Measurements from ENCODE around the gene PCNT.

Gene PCNT, protein sequence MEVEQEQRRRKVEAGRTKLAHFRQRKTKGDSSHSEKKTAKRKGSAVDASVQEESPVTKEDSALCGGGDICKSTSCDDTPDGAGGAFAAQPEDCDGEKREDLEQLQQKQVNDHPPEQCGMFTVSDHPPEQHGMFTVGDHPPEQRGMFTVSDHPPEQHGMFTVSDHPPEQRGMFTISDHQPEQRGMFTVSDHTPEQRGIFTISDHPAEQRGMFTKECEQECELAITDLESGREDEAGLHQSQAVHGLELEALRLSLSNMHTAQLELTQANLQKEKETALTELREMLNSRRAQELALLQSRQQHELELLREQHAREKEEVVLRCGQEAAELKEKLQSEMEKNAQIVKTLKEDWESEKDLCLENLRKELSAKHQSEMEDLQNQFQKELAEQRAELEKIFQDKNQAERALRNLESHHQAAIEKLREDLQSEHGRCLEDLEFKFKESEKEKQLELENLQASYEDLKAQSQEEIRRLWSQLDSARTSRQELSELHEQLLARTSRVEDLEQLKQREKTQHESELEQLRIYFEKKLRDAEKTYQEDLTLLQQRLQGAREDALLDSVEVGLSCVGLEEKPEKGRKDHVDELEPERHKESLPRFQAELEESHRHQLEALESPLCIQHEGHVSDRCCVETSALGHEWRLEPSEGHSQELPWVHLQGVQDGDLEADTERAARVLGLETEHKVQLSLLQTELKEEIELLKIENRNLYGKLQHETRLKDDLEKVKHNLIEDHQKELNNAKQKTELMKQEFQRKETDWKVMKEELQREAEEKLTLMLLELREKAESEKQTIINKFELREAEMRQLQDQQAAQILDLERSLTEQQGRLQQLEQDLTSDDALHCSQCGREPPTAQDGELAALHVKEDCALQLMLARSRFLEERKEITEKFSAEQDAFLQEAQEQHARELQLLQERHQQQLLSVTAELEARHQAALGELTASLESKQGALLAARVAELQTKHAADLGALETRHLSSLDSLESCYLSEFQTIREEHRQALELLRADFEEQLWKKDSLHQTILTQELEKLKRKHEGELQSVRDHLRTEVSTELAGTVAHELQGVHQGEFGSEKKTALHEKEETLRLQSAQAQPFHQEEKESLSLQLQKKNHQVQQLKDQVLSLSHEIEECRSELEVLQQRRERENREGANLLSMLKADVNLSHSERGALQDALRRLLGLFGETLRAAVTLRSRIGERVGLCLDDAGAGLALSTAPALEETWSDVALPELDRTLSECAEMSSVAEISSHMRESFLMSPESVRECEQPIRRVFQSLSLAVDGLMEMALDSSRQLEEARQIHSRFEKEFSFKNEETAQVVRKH (N-terminal part only)

DNA sequence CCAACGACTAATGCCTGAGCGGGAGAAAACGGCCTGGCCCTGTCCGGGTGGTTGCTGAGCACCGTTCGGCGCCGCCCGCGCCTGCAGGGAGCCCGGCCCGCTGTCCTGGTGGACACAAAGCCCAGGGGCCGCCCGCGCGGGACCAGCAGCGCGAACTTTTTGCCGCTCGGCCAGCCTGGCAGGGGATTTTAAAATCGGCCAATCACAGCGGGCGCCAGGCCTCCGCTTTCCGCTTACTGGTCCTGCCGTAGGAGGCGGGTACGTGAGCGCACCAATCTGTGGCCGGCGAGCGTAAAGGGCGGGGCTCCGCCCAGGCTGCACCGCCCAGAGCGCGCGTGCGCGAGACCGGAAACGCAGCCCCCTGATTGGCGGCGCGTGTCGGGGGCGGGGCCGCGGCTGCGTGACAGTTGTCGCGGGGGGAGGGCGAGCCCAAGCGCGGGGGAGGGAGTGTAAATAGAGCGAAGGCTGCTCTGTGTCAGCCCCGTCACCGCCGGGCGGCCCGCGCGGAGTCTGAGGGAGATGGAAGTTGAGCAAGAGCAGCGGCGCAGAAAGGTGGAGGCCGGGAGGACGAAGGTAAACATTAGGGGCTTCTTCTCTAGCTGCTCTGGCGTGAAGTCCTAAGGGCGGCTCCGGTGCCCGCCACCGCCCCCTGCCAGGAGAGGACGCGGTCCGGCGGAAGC lies at the start of gene PCNT, which contains the start of gene C21orf58:
Gene PCNT (plus strand): TSS at position 447 of the 680 bp plus-strand sequence. CDS start 73 bp downstream, at position 520.
Gene C21orf58 (minus strand): TSS at position 161 of the 680 bp plus-strand sequence. CDS start 1,132 bp downstream, outside the sequence.
- peak within 1 kb of the TSS; percentile 96 for H3K4me3 ChIP-seq (ENCODE audit: low read depth, low read length)
- DNase-seq (ENCODE audit: low read depth) = peak; percentile 93

- H3K4me3 ChIP-seq (ENCODE audit: low read depth, low read length) = no peak overlapping the region
- DNase-seq (ENCODE audit: low read depth) = no peak
Measured at GRCh38 chr21:46274797-46275390, 49.1 kb upstream of the PCNT start.

DNA sequence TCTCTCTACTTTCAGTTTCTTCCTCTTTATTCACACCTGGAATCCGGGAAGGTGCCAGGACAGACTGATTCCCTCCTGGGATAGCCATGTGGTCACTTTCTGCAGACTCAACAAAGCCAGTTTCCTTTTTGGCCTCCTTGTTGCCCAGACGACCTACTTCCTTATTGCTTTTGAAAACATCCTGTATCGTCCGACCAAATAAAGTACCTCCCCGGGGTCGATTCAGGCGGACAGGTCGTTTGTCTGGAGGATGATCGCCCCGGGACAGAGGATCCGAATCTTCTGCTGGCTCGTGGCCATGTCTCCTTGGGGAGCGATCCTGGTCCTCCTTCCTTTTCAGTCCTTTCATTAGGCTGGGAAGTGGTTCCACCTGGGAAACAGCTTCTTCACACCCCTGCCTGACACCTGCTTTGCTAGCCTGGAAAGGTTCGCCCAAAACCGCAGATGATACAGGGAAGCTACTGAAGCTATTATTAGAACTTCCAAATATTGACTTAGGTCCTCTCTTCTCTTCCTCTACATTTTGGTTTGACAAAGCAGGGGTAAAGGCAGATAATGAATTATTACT lies 39.8 kb upstream of the PCNT start:
- H3K4me3 ChIP-seq (ENCODE audit: low read depth, low read length) = no peak overlapping the region
- DNase-seq (ENCODE audit: low read depth) = no peak

DNA sequence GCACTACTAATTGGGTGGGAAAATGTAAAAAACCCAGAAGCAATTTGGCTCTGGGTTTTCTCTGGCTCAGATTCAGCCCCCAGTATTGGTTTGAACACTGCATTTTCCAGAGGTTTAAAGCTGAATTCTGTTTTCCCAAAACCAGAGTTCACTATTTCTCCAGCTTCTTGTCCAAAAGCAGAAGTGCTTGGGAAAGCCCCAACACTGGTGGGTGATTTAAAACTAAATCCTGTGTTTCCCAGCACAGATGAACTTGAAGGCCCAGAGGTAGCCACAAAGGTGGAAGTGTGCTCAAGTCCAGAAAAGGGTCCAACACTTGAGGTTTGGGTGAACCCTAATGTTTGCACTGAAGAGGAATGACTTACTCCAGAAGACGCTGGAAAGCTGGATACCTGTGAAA lies 39.2 kb upstream of the PCNT start:
- H3K4me3 ChIP-seq (ENCODE audit: low read depth, low read length) = peak overlapping the region; percentile 67
- DNase-seq (ENCODE audit: low read depth) = no peak

- no peak for DNase-seq (ENCODE audit: low read depth)
- H3K4me3 ChIP-seq (ENCODE audit: low read depth, low read length) = peak within 1 kb of the TSS; percentile 67
Measured at GRCh38 chr21:46285206-46285661, 38.7 kb upstream of the PCNT start, which contains the start of gene MCM3AP. Gene MCM3AP, minus strand, starts transcription at chr21:46285611. Its CDS starts 325 bp downstream, at chr21:46285286.

GRCh38 chr21:46285761-46286647 lies 38.0 kb upstream of the PCNT start, which contains the start of gene YBEY:
Gene YBEY, plus strand, starts transcription at chr21:46286342. Its CDS starts 572 bp downstream, at chr21:46286914.
- DNase-seq (ENCODE audit: low read depth) = peak; percentile 78
- H3K4me3 ChIP-seq (ENCODE audit: low read depth, low read length) = peak within 1 kb of the TSS; percentile 67

GRCh38 chr21:46286648-46287002 lies 37.3 kb upstream of the PCNT start:
- DNase-seq (ENCODE audit: low read depth) = no peak
- peak overlapping the region; percentile 67 for H3K4me3 ChIP-seq (ENCODE audit: low read depth, low read length)

DNA sequence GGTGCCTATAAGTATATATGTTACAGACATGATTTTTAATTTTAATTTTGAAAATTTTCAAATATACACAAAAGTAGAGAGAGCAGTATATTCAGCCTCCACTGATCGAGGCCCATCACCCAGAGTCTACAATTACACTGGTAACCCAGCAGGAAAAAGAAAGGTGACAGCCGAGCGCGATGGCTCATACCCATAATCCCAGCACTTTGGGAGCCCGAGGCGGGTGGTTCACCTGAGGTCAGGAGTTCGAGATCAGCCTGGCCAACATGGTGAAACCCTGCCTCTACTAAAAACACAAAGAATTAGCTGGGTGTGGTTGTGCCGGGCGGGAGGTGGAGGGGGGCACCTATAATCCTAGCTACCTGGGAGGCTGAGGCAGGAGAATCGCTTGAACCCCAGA lies 36.4 kb upstream of the PCNT start:
- H3K4me3 ChIP-seq (ENCODE audit: low read depth, low read length) = peak overlapping the region; percentile 67
- no peak for DNase-seq (ENCODE audit: low read depth)

DNA sequence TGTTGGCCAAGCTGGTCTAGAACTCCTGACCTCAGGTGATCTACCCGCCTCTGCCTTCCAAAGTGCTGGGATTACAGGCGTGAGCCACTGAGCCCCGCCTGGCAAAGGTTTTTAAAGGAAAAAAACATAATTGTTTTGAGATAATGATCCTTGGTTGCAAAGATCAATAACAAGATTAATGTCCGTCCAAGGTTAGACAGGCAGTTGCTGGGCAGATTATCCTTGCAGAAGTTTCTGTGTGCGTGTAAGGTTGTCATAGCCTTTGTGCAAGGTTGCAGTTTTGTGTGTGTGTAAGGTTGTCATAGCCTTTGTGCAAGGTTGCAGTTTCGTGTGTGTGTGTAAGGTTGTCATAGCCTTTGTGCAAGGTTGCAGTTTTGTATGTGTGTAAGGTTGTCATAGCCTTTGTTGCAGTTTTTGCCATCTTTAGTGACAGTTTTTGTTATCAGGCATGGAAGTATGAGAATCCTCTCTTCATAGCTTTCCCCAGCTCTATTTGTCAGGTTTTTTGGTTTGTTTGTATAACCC lies 34.2 kb upstream of the PCNT start:
- no peak for DNase-seq (ENCODE audit: low read depth)
- H3K4me3 ChIP-seq (ENCODE audit: low read depth, low read length) = no peak overlapping the region

DNA sequence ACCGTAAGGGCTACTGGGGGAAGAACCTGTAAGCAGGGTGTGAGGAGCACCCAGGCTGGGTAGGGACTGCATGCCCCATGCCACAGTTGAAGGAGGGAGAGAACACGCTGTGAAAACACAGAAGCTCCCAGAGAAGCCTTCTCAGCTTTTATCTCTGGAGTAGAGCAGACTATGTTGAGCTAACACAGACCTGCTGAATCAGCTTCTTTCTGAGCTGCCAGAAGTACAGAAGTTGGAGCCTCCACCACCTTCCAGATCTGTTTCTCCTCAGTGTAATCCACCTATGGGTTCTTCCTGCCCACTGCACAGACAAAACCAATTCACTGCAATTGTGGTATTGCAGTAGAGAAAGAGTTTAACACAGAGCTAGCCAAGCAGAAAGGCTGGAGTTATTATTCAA lies 32.4 kb upstream of the PCNT start:
- H3K4me3 ChIP-seq (ENCODE audit: low read depth, low read length) = no peak overlapping the region
- no peak for DNase-seq (ENCODE audit: low read depth)

GRCh38 chr21:46294647-46295176 lies 29.2 kb upstream of the PCNT start:
- DNase-seq (ENCODE audit: low read depth) = no peak
- no peak overlapping the region for H3K4me3 ChIP-seq (ENCODE audit: low read depth, low read length)

DNA sequence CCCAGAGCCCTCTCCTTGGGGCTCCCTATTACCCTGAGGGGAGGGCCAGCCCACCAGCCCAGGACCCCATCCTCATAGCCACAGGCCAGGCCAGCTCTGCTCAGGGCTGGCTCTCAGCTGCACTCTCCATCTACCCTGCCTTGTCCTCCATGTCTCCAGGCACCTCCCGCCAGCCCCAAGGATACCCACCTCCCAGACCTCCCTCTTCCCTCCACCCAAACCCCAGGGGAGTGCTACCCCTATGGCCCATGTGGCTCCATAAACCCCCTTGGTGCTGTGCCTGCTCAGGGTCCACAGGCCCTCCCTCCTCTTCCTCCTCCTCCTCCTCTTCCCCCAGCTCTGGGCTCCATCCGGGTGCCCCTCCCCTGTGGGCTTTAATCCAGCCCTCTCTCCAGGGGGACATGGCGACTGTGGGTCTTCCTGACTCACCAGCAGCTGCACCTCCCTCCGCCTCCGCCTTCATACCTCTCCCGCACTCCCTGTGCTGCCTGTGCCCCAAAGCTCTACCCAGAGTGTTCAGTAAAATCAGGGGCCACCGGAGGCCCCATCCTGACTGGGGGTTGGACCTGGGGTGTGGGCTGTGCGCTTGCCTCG lies 28.7 kb upstream of the PCNT start:
- H3K4me3 ChIP-seq (ENCODE audit: low read depth, low read length) = no peak overlapping the region
- DNase-seq (ENCODE audit: low read depth) = peak; percentile 54

DNA sequence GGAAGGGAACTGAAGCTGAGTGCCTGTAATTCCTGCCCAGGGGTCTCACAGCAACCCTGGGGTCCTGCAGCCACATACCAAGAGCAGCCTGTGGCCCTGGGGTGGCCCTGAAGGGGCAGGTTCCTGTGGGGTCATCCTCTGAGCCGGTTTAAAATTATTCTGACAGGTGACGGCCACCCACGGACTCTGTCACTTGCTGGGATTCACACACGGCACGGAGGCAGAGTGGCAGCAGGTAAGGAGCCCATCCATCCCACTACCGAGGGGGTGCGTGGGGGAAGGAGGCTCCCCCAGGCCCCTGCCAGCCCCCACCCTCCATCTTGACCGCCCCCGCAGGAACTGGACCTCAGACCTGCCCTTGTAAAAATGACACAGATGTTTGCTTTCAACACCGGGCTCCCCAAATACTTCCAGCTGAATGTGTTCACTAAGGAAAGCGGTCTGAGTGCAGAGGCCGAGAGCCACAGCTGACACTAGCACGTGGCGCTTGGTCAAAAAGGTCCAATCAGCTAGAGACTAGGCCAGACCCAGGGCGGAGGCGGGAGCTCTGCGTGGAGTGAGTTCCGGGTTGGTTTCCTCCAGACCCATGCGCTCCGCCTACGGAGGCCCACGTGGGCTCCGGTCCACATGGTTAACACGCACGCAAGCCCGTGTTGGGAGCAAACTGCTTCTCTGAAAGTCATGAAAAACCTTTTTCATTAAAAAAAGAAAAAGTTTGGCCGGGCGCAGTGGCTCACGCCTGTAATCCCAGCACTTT lies 27.8 kb upstream of the PCNT start:
- no peak overlapping the region for H3K4me3 ChIP-seq (ENCODE audit: low read depth, low read length)
- peak; percentile 60 for DNase-seq (ENCODE audit: low read depth)

DNA sequence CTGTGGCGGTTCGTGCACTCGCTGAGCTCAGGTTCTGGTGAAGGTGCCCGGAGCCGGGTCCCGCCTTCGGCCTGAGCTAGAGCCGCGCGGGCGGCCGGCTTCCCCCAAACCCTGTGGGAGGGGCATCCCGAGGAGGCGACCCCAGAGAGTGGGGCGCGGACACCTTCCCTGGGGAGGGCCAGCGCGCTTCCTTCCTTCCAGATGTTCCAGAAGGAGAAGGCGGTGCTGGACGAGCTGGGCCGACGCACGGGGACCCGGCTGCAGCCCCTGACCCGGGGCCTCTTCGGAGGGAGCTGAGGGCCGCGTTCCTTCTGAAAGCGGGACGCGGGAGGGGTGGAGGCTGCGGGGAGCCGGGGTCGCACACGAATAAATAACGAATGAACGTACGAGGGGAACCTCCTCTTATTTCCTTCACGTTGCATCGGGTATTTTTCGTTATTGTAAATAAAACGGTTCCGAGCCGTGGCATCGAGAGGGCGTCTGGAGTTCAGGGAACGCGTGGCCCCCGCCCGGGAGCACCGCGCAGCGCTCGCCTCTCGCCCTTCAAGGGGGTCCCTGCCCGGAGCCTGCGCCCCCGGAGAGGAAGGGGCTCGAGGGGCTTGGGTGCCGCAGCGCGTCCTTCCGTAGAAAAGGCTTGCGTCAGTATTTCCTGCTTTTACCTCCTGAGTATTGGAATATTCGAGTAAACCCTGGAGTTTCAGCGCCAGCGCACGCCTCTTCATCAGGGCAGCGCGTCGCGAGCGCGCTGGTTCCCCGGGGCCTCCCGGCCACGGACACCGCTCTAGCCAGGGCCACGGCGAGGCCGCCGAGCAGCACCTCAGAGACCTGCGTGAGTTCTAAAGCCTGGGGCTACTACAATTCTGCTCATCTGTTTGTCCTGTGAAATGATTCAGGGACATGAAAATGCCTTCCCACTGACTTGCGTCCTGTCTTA lies 26.4 kb upstream of the PCNT start:
- no peak for DNase-seq (ENCODE audit: low read depth)
- H3K4me3 ChIP-seq (ENCODE audit: low read depth, low read length) = peak overlapping the region; percentile 32
